ENCODE results near the gene AGAP2. TPM values are rescaled to one million over a fixed set of nuclear protein-coding genes. Genes with fewer than 3 reads are reported as not detected.
A peak's percentile ranks its signal among the peaks of the same experiment; 100 is the strongest.

The AGAP2 gene
- polyA plus RNA-seq (2013, experiment 1 of 2): 1.8 TPM
- polyA plus RNA-seq (2013, experiment 2 of 2): 1.6 TPM

DNA sequence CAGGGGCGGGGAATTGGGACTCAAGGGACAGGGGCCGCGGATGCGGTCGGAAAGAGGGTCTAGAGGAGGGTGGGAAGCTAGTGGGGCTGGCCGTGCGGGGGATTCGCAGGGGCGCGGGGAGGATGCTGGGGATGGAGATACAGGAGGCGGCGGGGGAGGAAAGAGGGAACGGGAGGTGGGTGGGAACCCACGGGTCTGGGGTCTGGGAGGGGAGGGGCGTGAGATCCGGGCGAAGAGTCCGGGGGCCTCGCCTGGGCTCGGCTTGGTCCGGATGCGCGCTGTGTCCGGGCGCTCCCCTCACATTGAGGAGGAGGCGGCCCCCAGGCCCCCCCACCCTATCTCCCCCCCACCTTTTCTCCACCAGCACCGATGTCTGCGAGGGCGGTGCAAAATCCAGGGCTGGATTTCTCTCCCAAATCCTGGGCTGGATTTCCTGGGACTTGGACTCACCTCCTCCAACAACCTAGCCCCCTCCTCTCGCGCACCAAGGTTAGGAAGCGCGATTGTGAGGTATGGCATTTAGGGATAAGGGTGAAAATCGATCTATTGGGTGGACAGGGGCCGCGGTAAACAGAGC lies at the start of gene AGAP2:
TSS of gene AGAP2 (minus strand) at position 82 of the 577 bp plus-strand sequence. CDS start 496 bp downstream, outside the sequence.
- Histone ChIP-seq H3K27ac (ENCODE audit: low read depth, low read length, severe bottlenecking) (no peak within 1 kb of the TSS), H3K9me3 (ENCODE audit: control insufficient read depth, low read length) (no peaks in the 10 kb centered on the region), H3K4me1 (ENCODE audit: control insufficient read depth, insufficient read depth, low read length, poor library complexity, severe bottlenecking) (peaks cover 6% of the 10 kb centered on the region), H3K4me3 (ENCODE audit: extremely low read depth, insufficient read depth, low read length, poor library complexity, severe bottlenecking) (peak within 1 kb of the TSS; percentile 33), H3K36me3 (ENCODE audit: control insufficient read depth, insufficient read depth, low read length) (no peaks in the 10 kb centered on the region)
- WGBS, 2 experiments (ENCODE audit: insufficient coverage in 2 of 2): 2% methylated on average over 23 of the region's 36 CpGs; no CpG with 5 or more reads in 1 of the 2 experiments

GRCh38 chr12:57783861-57784260 lies 45.3 kb upstream of the AGAP2 start:
- WGBS, 2 experiments (ENCODE audit: insufficient coverage in 2 of 2): 97 to 100% methylated on average over 5 to 8 of the region's 11 CpGs

GRCh38 chr12:57783466-57783801 lies 44.9 kb upstream of the AGAP2 start:
- peaks cover 6% of the 10 kb centered on the region for H3K4me1 ChIP-seq (ENCODE audit: control insufficient read depth, insufficient read depth, low read length, poor library complexity, severe bottlenecking)
- peaks cover 52% of the 10 kb centered on the region for H3K36me3 ChIP-seq (ENCODE audit: control insufficient read depth, insufficient read depth, low read length)
- no peak overlapping the region for H3K27ac ChIP-seq (ENCODE audit: low read depth, low read length, severe bottlenecking)
- H3K4me3 ChIP-seq (ENCODE audit: extremely low read depth, insufficient read depth, low read length, poor library complexity, severe bottlenecking): peak overlapping the region; percentile 99
- H3K9me3 ChIP-seq (ENCODE audit: control insufficient read depth, low read length): no peaks in the 10 kb centered on the region
- 90 to 97% methylated on average over 6 to 8 of the region's 12 CpGs for WGBS, 2 experiments (ENCODE audit: insufficient coverage in 2 of 2)

More at GRCh38 chr12:57783861-57784260, 45.3 kb upstream of the AGAP2 start:
- no peaks in the 10 kb centered on the region for H3K9me3 ChIP-seq (ENCODE audit: control insufficient read depth, low read length)
- peak overlapping the region; percentile 99 for H3K4me3 ChIP-seq (ENCODE audit: extremely low read depth, insufficient read depth, low read length, poor library complexity, severe bottlenecking)
- H3K27ac ChIP-seq (ENCODE audit: low read depth, low read length, severe bottlenecking): no peak overlapping the region
- H3K36me3 ChIP-seq (ENCODE audit: control insufficient read depth, insufficient read depth, low read length): peaks cover 56% of the 10 kb centered on the region
- peaks cover 6% of the 10 kb centered on the region for H3K4me1 ChIP-seq (ENCODE audit: control insufficient read depth, insufficient read depth, low read length, poor library complexity, severe bottlenecking)

DNA sequence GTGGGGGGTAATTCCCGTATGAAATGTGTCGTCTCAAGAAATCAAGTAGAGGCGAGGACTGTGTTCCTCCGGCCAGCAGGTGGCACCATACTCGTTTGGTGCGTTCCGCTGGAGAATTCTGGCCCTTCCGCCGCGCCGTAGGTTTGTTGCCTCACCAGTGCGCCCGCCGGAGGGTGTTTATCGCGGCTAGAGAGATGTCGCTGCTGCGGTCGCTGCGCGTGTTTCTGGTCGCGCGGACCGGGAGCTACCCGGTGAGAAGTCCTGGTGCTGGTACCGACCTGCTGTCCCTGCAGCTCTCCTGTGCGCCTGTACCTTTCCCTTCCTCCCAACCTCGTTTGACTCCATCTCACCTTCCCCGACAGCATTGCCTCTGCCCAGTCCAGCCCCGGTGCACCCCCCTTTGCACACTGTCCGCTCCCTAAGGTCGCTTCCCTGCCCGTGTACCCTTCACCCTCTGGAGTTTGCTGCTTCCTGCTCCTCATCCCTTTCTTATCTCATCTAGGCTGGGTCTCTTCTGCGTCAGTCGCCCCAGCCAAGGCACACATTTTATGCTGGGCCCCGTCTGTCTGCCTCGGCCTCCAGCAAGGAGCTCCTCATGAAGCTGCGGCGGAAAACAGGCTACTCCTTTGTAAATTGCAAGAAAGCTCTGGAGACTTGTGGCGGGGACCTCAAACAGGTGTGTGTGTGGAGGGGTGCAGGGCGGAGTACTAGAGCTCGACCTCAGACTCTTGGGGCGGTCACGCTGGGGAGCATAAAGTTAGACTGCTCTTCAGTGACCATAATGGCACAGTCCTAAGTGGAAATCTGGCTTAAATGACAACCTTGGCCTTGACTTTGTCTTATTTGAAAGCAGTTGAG lies 44.3 kb upstream of the AGAP2 start, which contains the start of gene TSFM:
TSS of gene TSFM (plus strand) at position 180 of the 858 bp plus-strand sequence. CDS start at position 195, 15 bp downstream.
- Histone ChIP-seq H3K4me3 (ENCODE audit: extremely low read depth, insufficient read depth, low read length, poor library complexity, severe bottlenecking) (peak within 1 kb of the TSS; percentile 99), H3K4me1 (ENCODE audit: control insufficient read depth, insufficient read depth, low read length, poor library complexity, severe bottlenecking) (peaks cover 6% of the 10 kb centered on the region), H3K36me3 (ENCODE audit: control insufficient read depth, insufficient read depth, low read length) (peaks cover 47% of the 10 kb centered on the region), H3K27ac (ENCODE audit: low read depth, low read length, severe bottlenecking) (peak within 1 kb of the TSS; percentile 23), H3K9me3 (ENCODE audit: control insufficient read depth, low read length) (no peaks in the 10 kb centered on the region)
- WGBS, 2 experiments (ENCODE audit: insufficient coverage in 2 of 2): 1% methylated on average over 42 to 43 of the region's 45 CpGs

GRCh38 chr12:57782243-57782607 lies 43.7 kb upstream of the AGAP2 start:
- H3K9me3 ChIP-seq (ENCODE audit: control insufficient read depth, low read length): no peaks in the 10 kb centered on the region
- H3K4me1 ChIP-seq (ENCODE audit: control insufficient read depth, insufficient read depth, low read length, poor library complexity, severe bottlenecking): peaks cover 6% of the 10 kb centered on the region
- peak overlapping the region; percentile 99 for H3K4me3 ChIP-seq (ENCODE audit: extremely low read depth, insufficient read depth, low read length, poor library complexity, severe bottlenecking)
- peaks cover 40% of the 10 kb centered on the region for H3K36me3 ChIP-seq (ENCODE audit: control insufficient read depth, insufficient read depth, low read length)
- no peak overlapping the region for H3K27ac ChIP-seq (ENCODE audit: low read depth, low read length, severe bottlenecking)
- WGBS, 2 experiments (ENCODE audit: insufficient coverage in 2 of 2): 14% methylated on average over 2 of the region's 4 CpGs; no CpG with 5 or more reads in 1 of the 2 experiments

GRCh38 chr12:57781801-57782200 lies 43.3 kb upstream of the AGAP2 start:
- Histone ChIP-seq H3K36me3 (ENCODE audit: control insufficient read depth, insufficient read depth, low read length) (peaks cover 36% of the 10 kb centered on the region), H3K4me1 (ENCODE audit: control insufficient read depth, insufficient read depth, low read length, poor library complexity, severe bottlenecking) (peaks cover 6% of the 10 kb centered on the region), H3K9me3 (ENCODE audit: control insufficient read depth, low read length) (no peaks in the 10 kb centered on the region), H3K27ac (ENCODE audit: low read depth, low read length, severe bottlenecking) (no peak overlapping the region), H3K4me3 (ENCODE audit: extremely low read depth, insufficient read depth, low read length, poor library complexity, severe bottlenecking) (no peak overlapping the region)
- WGBS, 2 experiments (ENCODE audit: insufficient coverage in 2 of 2): 65 to 73% methylated on average over 2 of the region's 2 CpGs

DNA sequence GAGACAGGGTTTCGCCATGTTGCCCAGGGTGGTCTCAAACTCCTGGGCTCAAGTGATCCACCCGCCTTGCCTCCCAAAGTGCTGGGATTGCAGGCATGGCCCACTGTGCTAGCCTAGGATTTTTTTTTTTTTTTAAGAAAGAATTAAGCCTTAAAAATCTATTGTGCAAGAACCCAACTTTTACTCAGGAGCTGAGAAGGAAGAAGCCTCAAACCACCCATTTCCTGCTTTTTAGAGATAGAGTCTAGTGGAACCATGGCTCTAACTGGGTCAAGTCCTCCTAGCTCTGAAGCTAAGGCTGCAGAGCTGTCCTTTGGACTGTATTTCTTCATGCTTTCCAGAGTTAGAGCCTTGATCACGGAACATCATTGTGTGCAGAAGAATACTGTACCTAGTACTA lies 42.7 kb upstream of the AGAP2 start:
- 92 to 93% methylated on average over 2 of the region's 3 CpGs for WGBS, 2 experiments (ENCODE audit: insufficient coverage in 2 of 2)
- H3K27ac ChIP-seq (ENCODE audit: low read depth, low read length, severe bottlenecking): no peak overlapping the region
- peaks cover 31% of the 10 kb centered on the region for H3K36me3 ChIP-seq (ENCODE audit: control insufficient read depth, insufficient read depth, low read length)
- peaks cover 6% of the 10 kb centered on the region for H3K4me1 ChIP-seq (ENCODE audit: control insufficient read depth, insufficient read depth, low read length, poor library complexity, severe bottlenecking)
- H3K4me3 ChIP-seq (ENCODE audit: extremely low read depth, insufficient read depth, low read length, poor library complexity, severe bottlenecking): no peak overlapping the region
- no peaks in the 10 kb centered on the region for H3K9me3 ChIP-seq (ENCODE audit: control insufficient read depth, low read length)

DNA sequence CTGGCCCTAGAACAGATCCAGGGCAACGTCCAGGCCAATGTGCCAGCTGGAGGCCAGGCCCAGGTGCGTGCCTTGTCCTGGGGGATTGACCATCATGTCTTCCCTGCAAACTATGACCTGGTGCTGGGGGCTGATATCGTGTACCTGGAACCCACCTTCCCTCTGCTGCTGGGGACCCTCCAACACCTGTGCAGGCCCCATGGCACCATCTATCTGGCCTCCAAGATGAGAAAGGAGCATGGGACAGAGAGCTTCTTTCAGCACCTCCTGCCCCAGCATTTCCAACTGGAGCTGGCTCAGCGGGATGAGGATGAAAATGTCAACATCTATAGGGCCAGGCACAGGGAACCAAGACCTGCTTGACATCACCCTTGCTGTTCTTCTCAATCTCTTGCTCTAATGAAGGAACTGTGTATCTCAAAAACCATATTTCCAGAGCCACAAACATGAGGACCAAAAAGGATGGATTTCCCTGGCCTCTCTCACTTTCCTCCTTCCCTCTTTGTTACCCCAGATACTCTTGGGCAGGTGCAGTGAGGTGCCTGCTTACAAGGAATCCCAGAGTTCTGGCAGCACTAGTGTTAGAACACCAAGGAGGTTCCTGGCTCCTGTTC lies 41.8 kb upstream of the AGAP2 start:
- H3K4me3 ChIP-seq (ENCODE audit: extremely low read depth, insufficient read depth, low read length, poor library complexity, severe bottlenecking): no peak overlapping the region
- peaks cover 22% of the 10 kb centered on the region for H3K36me3 ChIP-seq (ENCODE audit: control insufficient read depth, insufficient read depth, low read length)
- 81 to 100% methylated on average over 3 to 4 of the region's 4 CpGs for WGBS, 2 experiments (ENCODE audit: insufficient coverage in 2 of 2)
- no peaks in the 10 kb centered on the region for H3K9me3 ChIP-seq (ENCODE audit: control insufficient read depth, low read length)
- H3K27ac ChIP-seq (ENCODE audit: low read depth, low read length, severe bottlenecking): no peak overlapping the region
- H3K4me1 ChIP-seq (ENCODE audit: control insufficient read depth, insufficient read depth, low read length, poor library complexity, severe bottlenecking): peaks cover 6% of the 10 kb centered on the region

GRCh38 chr12:57779736-57780135 lies 41.2 kb upstream of the AGAP2 start:
- no peaks in the 10 kb centered on the region for H3K9me3 ChIP-seq (ENCODE audit: control insufficient read depth, low read length)
- 88 to 100% methylated on average over 1 of the region's 1 CpG for WGBS, 2 experiments (ENCODE audit: insufficient coverage in 2 of 2)
- no peak overlapping the region for H3K4me3 ChIP-seq (ENCODE audit: extremely low read depth, insufficient read depth, low read length, poor library complexity, severe bottlenecking)
- H3K27ac ChIP-seq (ENCODE audit: low read depth, low read length, severe bottlenecking): no peak overlapping the region
- peaks cover 6% of the 10 kb centered on the region for H3K4me1 ChIP-seq (ENCODE audit: control insufficient read depth, insufficient read depth, low read length, poor library complexity, severe bottlenecking)
- H3K36me3 ChIP-seq (ENCODE audit: control insufficient read depth, insufficient read depth, low read length): peaks cover 16% of the 10 kb centered on the region

- no peaks in the 10 kb centered on the region for H3K4me1 ChIP-seq (ENCODE audit: control insufficient read depth, insufficient read depth, low read length, poor library complexity, severe bottlenecking)
- H3K4me3 ChIP-seq (ENCODE audit: extremely low read depth, insufficient read depth, low read length, poor library complexity, severe bottlenecking): no peak overlapping the region
- H3K27ac ChIP-seq (ENCODE audit: low read depth, low read length, severe bottlenecking): no peak overlapping the region
- 100% methylated on average over 6 of the region's 7 CpGs; no CpG with 5 or more reads in 1 of the 2 experiments for WGBS, 2 experiments (ENCODE audit: insufficient coverage in 2 of 2)
- no peaks in the 10 kb centered on the region for H3K9me3 ChIP-seq (ENCODE audit: control insufficient read depth, low read length)
- H3K36me3 ChIP-seq (ENCODE audit: control insufficient read depth, insufficient read depth, low read length): peaks cover 6% of the 10 kb centered on the region
These were observed 39.4 kb upstream of the AGAP2 start for GRCh38 chr12:57777911-57778310.
